ENCODE measurements around the gene RASSF1.
A peak's percentile ranks its signal among the peaks of the same experiment; 100 is the strongest.

RASSF1 gene

GRCh38 chr3:50345008-50345407 is 4.4 kb upstream of the RASSF1 start:
- DNase-seq (ENCODE audit: low read depth) = no peak
- peak overlapping the region; percentile 51 for H3K4me3 ChIP-seq (ENCODE audit: low read depth, low read length)
- no peak for TF ChIP-seq CTCF (IDR thresholded peaks at IDR 0.05; ENCODE audit: low read depth, low read length, missing control alignments)
- in situ Hi-C loops (cut with HindIII; ENCODE audit: low sequenced_read_pairs) = no loop called here

GRCh38 chr3:50342813-50343633 is 2.4 kb upstream of the RASSF1 start:
- no peak overlapping the region for H3K4me3 ChIP-seq (ENCODE audit: low read depth, low read length)
- in situ Hi-C loops (cut with HindIII; ENCODE audit: low sequenced_read_pairs) = no loop called here
- TF ChIP-seq CTCF (IDR thresholded peaks at IDR 0.05; ENCODE audit: low read depth, low read length, missing control alignments) = no peak
- DNase-seq (ENCODE audit: low read depth) = no peak

- no peak for DNase-seq (ENCODE audit: low read depth)
- no peak for TF ChIP-seq CTCF (IDR thresholded peaks at IDR 0.05; ENCODE audit: low read depth, low read length, missing control alignments)
- no peak overlapping the region for H3K4me3 ChIP-seq (ENCODE audit: low read depth, low read length)
- in situ Hi-C loops (cut with HindIII; ENCODE audit: low sequenced_read_pairs) = no loop called here
These were observed 1.5 kb upstream of the RASSF1 start for GRCh38 chr3:50341996-50342650.

GRCh38 chr3:50341537-50341936 is 901 bp upstream of the RASSF1 start:
- H3K4me3 ChIP-seq (ENCODE audit: low read depth, low read length) = no peak overlapping the region
- in situ Hi-C loops (cut with HindIII; ENCODE audit: low sequenced_read_pairs) = no loop called here
- no peak for TF ChIP-seq CTCF (IDR thresholded peaks at IDR 0.05; ENCODE audit: low read depth, low read length, missing control alignments)
- DNase-seq (ENCODE audit: low read depth) = no peak

GRCh38 chr3:50340147-50340447 is 539 bp downstream of the RASSF1 start:
- no peak for DNase-seq (ENCODE audit: low read depth)
- no peak for TF ChIP-seq CTCF (IDR thresholded peaks at IDR 0.05; ENCODE audit: low read depth, low read length, missing control alignments)
- no peak overlapping the region for H3K4me3 ChIP-seq (ENCODE audit: low read depth, low read length)
- in situ Hi-C loops (cut with HindIII; ENCODE audit: low sequenced_read_pairs) = no loop called here

GRCh38 chr3:50339485-50340146 is 1.0 kb downstream of the RASSF1 start:
- DNase-seq (ENCODE audit: low read depth) = no peak
- no peak for TF ChIP-seq CTCF (IDR thresholded peaks at IDR 0.05; ENCODE audit: low read depth, low read length, missing control alignments)
- H3K4me3 ChIP-seq (ENCODE audit: low read depth, low read length) = no peak overlapping the region
- in situ Hi-C loops (cut with HindIII; ENCODE audit: low sequenced_read_pairs) = no loop called here

Data from astrocyte of the cerebellum (primary cell).